ENCODE results near the gene GGCX. TPM values are rescaled to one million over a fixed set of nuclear protein-coding genes. Genes with fewer than 3 reads are reported as not detected.

Gene GGCX
- polyA plus RNA-seq, 3 donors: 24.0 to 34.4 (median 32.0) TPM

GRCh38 chr2:85602476-85603234 is 41.4 kb upstream of the GGCX start, which contains the start of gene TMEM150A:
Gene TMEM150A, minus strand, starts transcription at chr2:85602698. Its CDS starts 750 bp downstream, at chr2:85601948.
- peaks cover 40% of the 10 kb centered on the region for H3K4me1 Mint-ChIP-seq
- peak; percentile 59 for TF ChIP-seq CTCF (IDR thresholded peaks at IDR 0.05)
- Histone ChIP-seq H3K9ac (ENCODE audit: insufficient read depth, low read length, poor library complexity, severe bottlenecking) (peak within 1 kb of the TSS; percentile 69), H4K20me1 (ENCODE audit: insufficient read depth, low read length) (peaks cover 60% of the 10 kb centered on the region), H3K4me2 (replicated peaks; ENCODE audit: extremely low read depth, low read length, poor library complexity, severe bottlenecking) (peak within 1 kb of the TSS; percentile 99), H3K4me3 (replicated peaks in 1 of 3; ENCODE audit: low read depth in 2 of 3, low read length in 3 of 3) (peak within 1 kb of the TSS; percentile 58 to 95 (median 82)), H3K4me1 (ENCODE audit: control insufficient read depth in 1 of 2, insufficient read depth in 2 of 2, low read length in 2 of 2) (peaks cover 23 to 37% of the 10 kb centered on the region in 2 donors), H2AFZ (ENCODE audit: insufficient read depth, low read depth, low read length, poor library complexity, severe bottlenecking) (peak within 1 kb of the TSS; percentile 89), H3K79me2 (ENCODE audit: insufficient read depth, low read length) (peaks cover 7% of the 10 kb centered on the region), H3K36me3 (replicated peaks in 1 of 2; ENCODE audit: control insufficient read depth in 1 of 2, insufficient read depth in 2 of 2, low read length in 2 of 2) (peaks cover 21 to 48% of the 10 kb centered on the region in 2 donors), H3K27me3 (ENCODE audit: control insufficient read depth in 2 of 2, insufficient read depth in 2 of 2, low read length in 2 of 2) (no peaks in the 10 kb centered on the region), H3K27ac (ENCODE audit: low read depth in 1 of 2, low read length in 2 of 2) (peak within 1 kb of the TSS; percentile 18 to 63), H3K9me3 (replicated peaks in 1 of 2; ENCODE audit: control insufficient read depth in 1 of 2, insufficient read depth in 1 of 2, low read length in 2 of 2) (no peaks in the 10 kb centered on the region)
- DNase-seq: peak; percentile 75 to 84 (median 76)
- H3K27me3 Mint-ChIP-seq (ENCODE audit: low read depth in 3 of 3): peaks cover 1 to 4% (median 3%) of the 10 kb centered on the region in 3 donors
- intact Hi-C loops (cut with micrococcal nuclease): loop anchor here (5.0 kb wide), 2 partner anchors 35 to 40 kb away; partner anchors contain the start of gene GGCX (in 1 of the 2)
- H3K4me3 Mint-ChIP-seq: peak within 1 kb of the TSS; percentile 91 to 94
- WGBS (ENCODE audit: insufficient coverage): 0% methylated on average over 73 of the region's 73 CpGs
- peaks cover 28 to 33% of the 10 kb centered on the region in 2 donors for H3K36me3 Mint-ChIP-seq
- H3K9me3 Mint-ChIP-seq: no peaks in the 10 kb centered on the region
- peak within 1 kb of the TSS; percentile 70 to 84 (median 80) for H3K27ac Mint-ChIP-seq

GRCh38 chr2:85601771-85602475 is 40.6 kb upstream of the GGCX start:
- WGBS (ENCODE audit: insufficient coverage): 1% methylated on average over 29 of the region's 36 CpGs

More at GRCh38 chr2:85601771-85602475, 40.6 kb upstream of the GGCX start:
- Histone ChIP-seq H3K27ac (ENCODE audit: low read depth in 1 of 2, low read length in 2 of 2) (peak overlapping the region; percentile 17 to 63), H3K27me3 (ENCODE audit: control insufficient read depth in 2 of 2, insufficient read depth in 2 of 2, low read length in 2 of 2) (no peaks in the 10 kb centered on the region), H3K9ac (ENCODE audit: insufficient read depth, low read length, poor library complexity, severe bottlenecking) (peak overlapping the region; percentile 69), H3K9me3 (replicated peaks in 1 of 2; ENCODE audit: control insufficient read depth in 1 of 2, insufficient read depth in 1 of 2, low read length in 2 of 2) (no peaks in the 10 kb centered on the region), H3K79me2 (ENCODE audit: insufficient read depth, low read length) (peaks cover 14% of the 10 kb centered on the region), H3K4me3 (replicated peaks in 1 of 3; ENCODE audit: low read depth in 2 of 3, low read length in 3 of 3) (peak overlapping the region; percentile 58 to 95 (median 82)), H3K4me1 (ENCODE audit: control insufficient read depth in 1 of 2, insufficient read depth in 2 of 2, low read length in 2 of 2) (peaks cover 25 to 40% of the 10 kb centered on the region in 2 donors), H2AFZ (ENCODE audit: insufficient read depth, low read depth, low read length, poor library complexity, severe bottlenecking) (peak overlapping the region; percentile 89), H3K4me2 (replicated peaks; ENCODE audit: extremely low read depth, low read length, poor library complexity, severe bottlenecking) (peak overlapping the region; percentile 99), H3K36me3 (replicated peaks in 1 of 2; ENCODE audit: control insufficient read depth in 1 of 2, insufficient read depth in 2 of 2, low read length in 2 of 2) (peaks cover 25 to 48% of the 10 kb centered on the region in 2 donors), H4K20me1 (ENCODE audit: insufficient read depth, low read length) (peaks cover 61% of the 10 kb centered on the region)
- Mint-ChIP-seq H3K36me3 (peaks cover 29 to 36% of the 10 kb centered on the region in 2 donors), H3K4me3 (peak overlapping the region; percentile 85 to 91), H3K27ac (peak overlapping the region in 6 of 7 donors; percentile 45 to 80 (median 73)), H3K4me1 (peaks cover 42% of the 10 kb centered on the region), H3K27me3 (ENCODE audit: low read depth in 3 of 3) (peaks cover 1 to 4% (median 3%) of the 10 kb centered on the region in 3 donors), H3K9me3 (no peaks in the 10 kb centered on the region)
- DNase-seq: no peak
- intact Hi-C loops (cut with micrococcal nuclease): loop anchor here (5.0 kb wide), 2 partner anchors 35 to 40 kb away; partner anchors contain the start of gene GGCX (in 1 of the 2)
- no peak for TF ChIP-seq CTCF (IDR thresholded peaks at IDR 0.05)

Measured in CD14-positive monocyte (primary cell).